ENCODE measurements around the gene CORO2A. TPM values are rescaled to one million over a fixed set of nuclear protein-coding genes. Genes with fewer than 3 reads are reported as not detected.

Gene CORO2A
- total and polyA plus RNA-seq, 10 of the 15 experiments (the other 5 are each of a cell fraction or from before 2014, with no cell fraction given) = 1.0 to 5.3 (median 3.5) TPM

DNA sequence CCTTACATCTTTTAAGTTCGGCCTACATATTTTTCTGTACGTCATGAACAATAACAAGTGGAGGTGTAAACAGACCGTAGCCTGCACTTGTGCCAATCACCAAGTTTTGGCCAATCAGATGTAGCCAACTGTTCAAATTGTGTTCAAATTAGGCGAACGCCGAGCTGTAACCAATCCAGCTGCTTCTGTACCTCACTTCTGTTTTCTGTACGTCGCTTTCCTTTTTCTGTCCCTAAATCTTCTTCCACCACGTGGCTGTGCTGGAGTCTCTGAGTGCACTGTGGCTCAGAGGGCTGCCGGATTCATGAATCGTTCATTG lies 99.9 kb downstream of the CORO2A start (continued):
- TF ChIP-seq, protein P1, sequence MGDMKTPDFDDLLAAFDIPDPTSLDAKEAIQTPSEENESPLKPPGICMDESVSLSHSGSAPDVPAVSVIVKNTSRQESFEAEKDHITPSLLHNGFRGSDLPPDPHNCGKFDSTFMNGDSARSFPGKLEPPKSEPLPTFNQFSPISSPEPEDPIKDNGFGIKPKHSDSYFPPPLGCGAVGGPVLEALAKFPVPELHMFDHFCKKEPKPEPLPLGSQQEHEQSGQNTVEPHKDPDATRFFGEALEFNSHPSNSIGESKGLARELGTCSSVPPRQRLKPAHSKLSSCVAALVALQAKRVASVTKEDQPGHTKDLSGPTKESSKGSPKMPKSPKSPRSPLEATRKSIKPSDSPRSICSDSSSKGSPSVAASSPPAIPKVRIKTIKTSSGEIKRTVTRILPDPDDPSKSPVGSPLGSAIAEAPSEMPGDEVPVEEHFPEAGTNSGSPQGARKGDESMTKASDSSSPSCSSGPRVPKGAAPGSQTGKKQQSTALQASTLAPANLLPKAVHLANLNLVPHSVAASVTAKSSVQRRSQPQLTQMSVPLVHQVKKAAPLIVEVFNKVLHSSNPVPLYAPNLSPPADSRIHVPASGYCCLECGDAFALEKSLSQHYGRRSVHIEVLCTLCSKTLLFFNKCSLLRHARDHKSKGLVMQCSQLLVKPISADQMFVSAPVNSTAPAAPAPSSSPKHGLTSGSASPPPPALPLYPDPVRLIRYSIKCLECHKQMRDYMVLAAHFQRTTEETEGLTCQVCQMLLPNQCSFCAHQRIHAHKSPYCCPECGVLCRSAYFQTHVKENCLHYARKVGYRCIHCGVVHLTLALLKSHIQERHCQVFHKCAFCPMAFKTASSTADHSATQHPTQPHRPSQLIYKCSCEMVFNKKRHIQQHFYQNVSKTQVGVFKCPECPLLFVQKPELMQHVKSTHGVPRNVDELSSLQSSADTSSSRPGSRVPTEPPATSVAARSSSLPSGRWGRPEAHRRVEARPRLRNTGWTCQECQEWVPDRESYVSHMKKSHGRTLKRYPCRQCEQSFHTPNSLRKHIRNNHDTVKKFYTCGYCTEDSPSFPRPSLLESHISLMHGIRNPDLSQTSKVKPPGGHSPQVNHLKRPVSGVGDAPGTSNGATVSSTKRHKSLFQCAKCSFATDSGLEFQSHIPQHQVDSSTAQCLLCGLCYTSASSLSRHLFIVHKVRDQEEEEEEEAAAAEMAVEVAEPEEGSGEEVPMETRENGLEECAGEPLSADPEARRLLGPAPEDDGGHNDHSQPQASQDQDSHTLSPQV (IDR thresholded peaks at IDR 0.05) = no peak
- TF ChIP-seq ZNF217 (IDR thresholded peaks at IDR 0.05) (no peak), SMAD1 (IDR thresholded peaks at IDR 0.05; ENCODE audit: low read depth, partially characterized antibody) (no peak), MYB (IDR thresholded peaks at IDR 0.05; ENCODE audit: borderline replicate concordance, low read depth, low read length) (no peak), BRCA1 (IDR thresholded peaks at IDR 0.05; ENCODE audit: low read depth, low read length) (no peak), BCL11A (IDR thresholded peaks at IDR 0.05; ENCODE audit: low read depth, low read length) (no peak), RAD21 (IDR thresholded peaks at IDR 0.05; ENCODE audit: insufficient read depth, low read depth, low read length) (no peak), CHD1 (IDR thresholded peaks at IDR 0.05; ENCODE audit: low read depth, low read length) (no peak), TCF3 (IDR thresholded peaks at IDR 0.05; ENCODE audit: borderline replicate concordance, insufficient read depth, low read depth, low read length) (no peak)
- TF ChIP-seq, protein P2, sequence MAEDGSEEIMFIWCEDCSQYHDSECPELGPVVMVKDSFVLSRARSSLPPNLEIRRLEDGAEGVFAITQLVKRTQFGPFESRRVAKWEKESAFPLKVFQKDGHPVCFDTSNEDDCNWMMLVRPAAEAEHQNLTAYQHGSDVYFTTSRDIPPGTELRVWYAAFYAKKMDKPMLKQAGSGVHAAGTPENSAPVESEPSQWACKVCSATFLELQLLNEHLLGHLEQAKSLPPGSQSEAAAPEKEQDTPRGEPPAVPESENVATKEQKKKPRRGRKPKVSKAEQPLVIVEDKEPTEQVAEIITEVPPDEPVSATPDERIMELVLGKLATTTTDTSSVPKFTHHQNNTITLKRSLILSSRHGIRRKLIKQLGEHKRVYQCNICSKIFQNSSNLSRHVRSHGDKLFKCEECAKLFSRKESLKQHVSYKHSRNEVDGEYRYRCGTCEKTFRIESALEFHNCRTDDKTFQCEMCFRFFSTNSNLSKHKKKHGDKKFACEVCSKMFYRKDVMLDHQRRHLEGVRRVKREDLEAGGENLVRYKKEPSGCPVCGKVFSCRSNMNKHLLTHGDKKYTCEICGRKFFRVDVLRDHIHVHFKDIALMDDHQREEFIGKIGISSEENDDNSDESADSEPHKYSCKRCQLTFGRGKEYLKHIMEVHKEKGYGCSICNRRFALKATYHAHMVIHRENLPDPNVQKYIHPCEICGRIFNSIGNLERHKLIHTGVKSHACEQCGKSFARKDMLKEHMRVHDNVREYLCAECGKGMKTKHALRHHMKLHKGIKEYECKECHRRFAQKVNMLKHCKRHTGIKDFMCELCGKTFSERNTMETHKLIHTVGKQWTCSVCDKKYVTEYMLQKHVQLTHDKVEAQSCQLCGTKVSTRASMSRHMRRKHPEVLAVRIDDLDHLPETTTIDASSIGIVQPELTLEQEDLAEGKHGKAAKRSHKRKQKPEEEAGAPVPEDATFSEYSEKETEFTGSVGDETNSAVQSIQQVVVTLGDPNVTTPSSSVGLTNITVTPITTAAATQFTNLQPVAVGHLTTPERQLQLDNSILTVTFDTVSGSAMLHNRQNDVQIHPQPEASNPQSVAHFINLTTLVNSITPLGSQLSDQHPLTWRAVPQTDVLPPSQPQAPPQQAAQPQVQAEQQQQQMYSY (CRISPR knock-in tag; IDR thresholded peaks at IDR 0.05) = no peak
- TF ChIP-seq, protein P3, sequence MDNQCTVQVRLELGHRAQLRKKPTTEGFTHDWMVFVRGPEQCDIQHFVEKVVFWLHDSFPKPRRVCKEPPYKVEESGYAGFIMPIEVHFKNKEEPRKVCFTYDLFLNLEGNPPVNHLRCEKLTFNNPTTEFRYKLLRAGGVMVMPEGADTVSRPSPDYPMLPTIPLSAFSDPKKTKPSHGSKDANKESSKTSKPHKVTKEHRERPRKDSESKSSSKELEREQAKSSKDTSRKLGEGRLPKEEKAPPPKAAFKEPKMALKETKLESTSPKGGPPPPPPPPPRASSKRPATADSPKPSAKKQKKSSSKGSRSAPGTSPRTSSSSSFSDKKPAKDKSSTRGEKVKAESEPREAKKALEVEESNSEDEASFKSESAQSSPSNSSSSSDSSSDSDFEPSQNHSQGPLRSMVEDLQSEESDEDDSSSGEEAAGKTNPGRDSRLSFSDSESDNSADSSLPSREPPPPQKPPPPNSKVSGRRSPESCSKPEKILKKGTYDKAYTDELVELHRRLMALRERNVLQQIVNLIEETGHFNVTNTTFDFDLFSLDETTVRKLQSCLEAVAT (IDR thresholded peaks at IDR 0.05) = no peak
